ENCODE measurements around the gene DOCK10.

DNA sequence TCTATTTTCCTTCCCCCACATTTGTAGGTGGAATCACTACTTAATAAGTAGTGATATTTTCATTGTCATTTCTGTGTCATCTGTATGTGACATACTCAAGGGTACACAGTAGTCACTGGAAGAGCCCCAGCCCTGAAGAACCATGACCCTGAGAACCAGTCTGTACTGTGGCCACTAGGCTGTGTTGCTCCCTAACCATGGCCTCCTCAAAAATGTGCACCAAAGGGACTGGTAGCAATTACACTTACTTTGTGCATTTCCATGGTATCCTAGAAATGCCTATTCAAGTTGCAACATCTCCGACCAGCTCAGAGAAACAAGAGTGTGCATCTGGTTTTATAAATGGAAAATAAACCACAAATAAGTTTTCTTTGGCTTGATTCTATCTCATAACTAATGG is 155.1 kb downstream of the DOCK10 start:
- TF ChIP-seq, protein P1, sequence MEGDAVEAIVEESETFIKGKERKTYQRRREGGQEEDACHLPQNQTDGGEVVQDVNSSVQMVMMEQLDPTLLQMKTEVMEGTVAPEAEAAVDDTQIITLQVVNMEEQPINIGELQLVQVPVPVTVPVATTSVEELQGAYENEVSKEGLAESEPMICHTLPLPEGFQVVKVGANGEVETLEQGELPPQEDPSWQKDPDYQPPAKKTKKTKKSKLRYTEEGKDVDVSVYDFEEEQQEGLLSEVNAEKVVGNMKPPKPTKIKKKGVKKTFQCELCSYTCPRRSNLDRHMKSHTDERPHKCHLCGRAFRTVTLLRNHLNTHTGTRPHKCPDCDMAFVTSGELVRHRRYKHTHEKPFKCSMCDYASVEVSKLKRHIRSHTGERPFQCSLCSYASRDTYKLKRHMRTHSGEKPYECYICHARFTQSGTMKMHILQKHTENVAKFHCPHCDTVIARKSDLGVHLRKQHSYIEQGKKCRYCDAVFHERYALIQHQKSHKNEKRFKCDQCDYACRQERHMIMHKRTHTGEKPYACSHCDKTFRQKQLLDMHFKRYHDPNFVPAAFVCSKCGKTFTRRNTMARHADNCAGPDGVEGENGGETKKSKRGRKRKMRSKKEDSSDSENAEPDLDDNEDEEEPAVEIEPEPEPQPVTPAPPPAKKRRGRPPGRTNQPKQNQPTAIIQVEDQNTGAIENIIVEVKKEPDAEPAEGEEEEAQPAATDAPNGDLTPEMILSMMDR (IDR thresholded peaks at IDR 0.05; ENCODE audit: extremely low read depth in 1 of 2, insufficient read depth in 1 of 2, low read depth in 1 of 2, low read length in 2 of 2) = no peak
- TF ChIP-seq POLR2A (IDR thresholded peaks at IDR 0.05; ENCODE audit: low read depth, low read length) (no peak), EZH2 (IDR thresholded peaks at IDR 0.05; ENCODE audit: borderline replicate concordance, low read depth, low read length, severe bottlenecking) (no peak), MYC (IDR thresholded peaks at IDR 0.05; ENCODE audit: low read depth, low read length) (no peak), POLR2AphosphoS5 (IDR thresholded peaks at IDR 0.05; ENCODE audit: insufficient read depth, low read depth, low read length) (no peak)
